ENCODE measurements around the gene ZDHHC1. TPM values are rescaled to one million over a fixed set of nuclear protein-coding genes. Genes with fewer than 3 reads are reported as not detected.
A peak's percentile ranks its signal among the peaks of the same experiment; 100 is the strongest.

ZDHHC1 gene
- total RNA-seq, 1 donor from 2014 or later = 18.9 TPM

DNA sequence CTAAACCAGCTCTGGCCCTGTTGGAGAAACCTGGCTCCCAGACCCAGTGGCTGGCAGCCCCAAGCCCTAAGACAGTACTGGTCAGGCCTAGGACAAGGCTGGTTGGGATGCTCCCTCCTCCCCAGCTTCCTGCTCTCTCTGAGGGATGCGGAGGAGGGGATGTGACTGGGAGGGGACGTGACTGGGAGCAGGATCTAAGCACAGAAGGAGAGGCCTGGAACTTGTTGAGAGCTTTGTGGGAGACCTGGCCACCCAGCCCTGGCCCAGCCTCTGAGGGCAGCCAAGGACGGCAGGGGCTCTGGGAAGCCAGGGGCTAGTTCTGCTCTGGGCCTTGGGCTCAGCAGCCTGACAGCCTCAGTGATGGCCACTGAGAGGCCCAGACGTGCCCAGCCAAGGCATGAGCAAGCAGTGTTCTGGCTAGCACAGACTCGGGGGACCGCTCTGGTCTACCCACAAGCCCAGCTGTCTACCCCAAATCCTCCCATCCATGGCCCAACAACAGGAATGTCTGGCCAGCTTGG lies 41.9 kb upstream of the ZDHHC1 start:
- H3K36me3 ChIP-seq = peaks cover 20% of the 10 kb centered on the region
- peaks cover 79% of the 10 kb centered on the region for H3K4me1 ChIP-seq

DNA sequence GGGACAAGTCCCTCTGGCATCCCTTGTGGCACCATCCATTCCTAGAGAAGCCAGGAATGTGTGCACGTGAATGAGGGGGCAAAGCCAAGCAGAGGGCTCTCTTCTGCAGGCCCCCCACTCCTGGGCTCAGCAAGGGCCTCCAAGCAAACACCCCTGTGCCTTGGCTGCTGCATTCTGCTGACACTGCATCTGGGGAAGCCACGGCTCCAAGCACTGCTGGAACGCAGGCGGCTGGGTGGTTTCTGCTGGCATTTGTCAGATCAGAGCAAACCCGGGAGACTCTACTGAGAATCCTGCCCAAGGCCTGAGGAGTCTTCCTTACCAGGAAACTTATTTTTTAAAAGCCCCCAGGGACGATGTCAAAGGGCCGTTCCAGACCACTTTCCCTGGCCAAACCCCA lies 41.3 kb upstream of the ZDHHC1 start:
- peaks cover 25% of the 10 kb centered on the region for H3K36me3 ChIP-seq
- H3K27ac ChIP-seq = peak overlapping the region; percentile 80
- no peaks in the 10 kb centered on the region for H3K9me3 ChIP-seq
- H3K4me3 ChIP-seq = no peak overlapping the region
- intact Hi-C loops (cut with DNase I) = no loop called here
- H3K4me1 ChIP-seq = peaks cover 76% of the 10 kb centered on the region
- ATAC-seq (no peak), DNase-seq (no peak)
- no peaks in the 10 kb centered on the region for H3K27me3 ChIP-seq (ENCODE audit: low read depth)
- TF ChIP-seq, protein P1, sequence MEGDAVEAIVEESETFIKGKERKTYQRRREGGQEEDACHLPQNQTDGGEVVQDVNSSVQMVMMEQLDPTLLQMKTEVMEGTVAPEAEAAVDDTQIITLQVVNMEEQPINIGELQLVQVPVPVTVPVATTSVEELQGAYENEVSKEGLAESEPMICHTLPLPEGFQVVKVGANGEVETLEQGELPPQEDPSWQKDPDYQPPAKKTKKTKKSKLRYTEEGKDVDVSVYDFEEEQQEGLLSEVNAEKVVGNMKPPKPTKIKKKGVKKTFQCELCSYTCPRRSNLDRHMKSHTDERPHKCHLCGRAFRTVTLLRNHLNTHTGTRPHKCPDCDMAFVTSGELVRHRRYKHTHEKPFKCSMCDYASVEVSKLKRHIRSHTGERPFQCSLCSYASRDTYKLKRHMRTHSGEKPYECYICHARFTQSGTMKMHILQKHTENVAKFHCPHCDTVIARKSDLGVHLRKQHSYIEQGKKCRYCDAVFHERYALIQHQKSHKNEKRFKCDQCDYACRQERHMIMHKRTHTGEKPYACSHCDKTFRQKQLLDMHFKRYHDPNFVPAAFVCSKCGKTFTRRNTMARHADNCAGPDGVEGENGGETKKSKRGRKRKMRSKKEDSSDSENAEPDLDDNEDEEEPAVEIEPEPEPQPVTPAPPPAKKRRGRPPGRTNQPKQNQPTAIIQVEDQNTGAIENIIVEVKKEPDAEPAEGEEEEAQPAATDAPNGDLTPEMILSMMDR (IDR thresholded peaks at IDR 0.05) = no peak

More for the DNA sequence above, 41.9 kb upstream of the ZDHHC1 start:
- Histone ChIP-seq H3K4me3 (no peak overlapping the region), H3K9me3 (no peaks in the 10 kb centered on the region), H3K27me3 (ENCODE audit: low read depth) (no peaks in the 10 kb centered on the region), H3K27ac (peak overlapping the region; percentile 80)
- TF ChIP-seq, protein P1 (IDR thresholded peaks at IDR 0.05) = no peak
- no peak for DNase-seq
- intact Hi-C loops (cut with DNase I) = no loop called here
- no peak for ATAC-seq

DNA sequence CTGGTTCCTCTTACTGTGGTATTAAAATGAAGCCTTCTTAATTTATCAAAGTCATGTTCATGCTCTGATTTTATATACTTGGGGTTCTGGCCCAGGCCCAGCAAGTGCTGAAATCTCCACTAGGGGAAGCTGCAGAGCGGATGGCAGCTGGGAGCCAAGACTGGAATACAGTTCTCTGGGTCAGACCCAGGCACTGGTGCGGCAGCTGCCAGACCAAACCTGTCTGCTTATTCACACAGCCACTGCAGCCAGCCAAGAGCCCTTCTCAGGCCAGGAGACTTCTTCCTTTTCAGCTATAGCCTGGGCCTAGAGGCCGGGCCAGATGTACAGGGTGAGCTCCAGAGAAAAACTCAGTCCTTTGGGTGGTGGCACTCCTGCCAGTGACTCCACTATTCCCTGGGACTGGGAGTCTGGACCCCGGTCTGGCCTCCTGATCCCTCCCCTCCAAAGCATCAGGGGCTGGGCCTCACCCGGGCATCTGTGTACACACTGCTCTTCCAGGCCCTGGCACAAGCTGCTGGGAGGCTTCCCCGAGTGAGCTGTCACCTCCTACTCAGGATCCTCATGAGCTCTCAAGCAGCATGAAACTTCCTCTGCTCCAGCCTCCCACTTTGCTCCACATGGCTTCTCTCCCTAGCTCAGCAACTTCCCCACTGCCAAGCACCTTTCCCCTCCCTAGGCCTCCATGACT lies 40.3 kb upstream of the ZDHHC1 start:
- H3K27me3 ChIP-seq (ENCODE audit: low read depth) = no peaks in the 10 kb centered on the region
- ATAC-seq = no peak
- H3K9me3 ChIP-seq = no peaks in the 10 kb centered on the region
- intact Hi-C loops (cut with DNase I) = no loop called here
- TF ChIP-seq, protein P1 (IDR thresholded peaks at IDR 0.05) = peak; percentile 49
- no peak overlapping the region for H3K4me3 ChIP-seq
- peaks cover 36% of the 10 kb centered on the region for H3K36me3 ChIP-seq
- H3K27ac ChIP-seq = peak overlapping the region; percentile 4
- DNase-seq = peak; percentile 53
- peaks cover 76% of the 10 kb centered on the region for H3K4me1 ChIP-seq

DNA sequence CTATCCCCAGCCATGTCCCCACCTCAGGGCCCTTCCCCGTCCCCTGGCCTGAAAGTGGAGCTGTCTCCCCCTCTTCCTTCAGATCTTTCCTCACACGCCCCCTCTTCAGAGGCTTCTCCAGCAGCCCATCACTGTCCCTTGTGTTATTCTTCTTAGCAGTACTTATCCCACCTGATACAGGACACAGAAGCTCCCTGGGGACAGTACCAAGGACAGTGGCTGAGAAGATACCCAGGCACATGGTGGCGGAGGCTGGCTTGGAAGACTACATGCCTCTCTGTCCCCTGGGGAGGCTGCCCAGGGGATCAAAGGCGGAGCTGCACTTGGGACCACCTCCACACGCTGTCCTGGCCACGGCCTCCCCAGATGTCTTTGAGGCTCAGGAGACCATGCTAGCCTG lies 38.6 kb upstream of the ZDHHC1 start:
- intact Hi-C loops (cut with DNase I) = no loop called here
- peaks cover 76% of the 10 kb centered on the region for H3K4me1 ChIP-seq
- H3K36me3 ChIP-seq = peaks cover 45% of the 10 kb centered on the region

DNA sequence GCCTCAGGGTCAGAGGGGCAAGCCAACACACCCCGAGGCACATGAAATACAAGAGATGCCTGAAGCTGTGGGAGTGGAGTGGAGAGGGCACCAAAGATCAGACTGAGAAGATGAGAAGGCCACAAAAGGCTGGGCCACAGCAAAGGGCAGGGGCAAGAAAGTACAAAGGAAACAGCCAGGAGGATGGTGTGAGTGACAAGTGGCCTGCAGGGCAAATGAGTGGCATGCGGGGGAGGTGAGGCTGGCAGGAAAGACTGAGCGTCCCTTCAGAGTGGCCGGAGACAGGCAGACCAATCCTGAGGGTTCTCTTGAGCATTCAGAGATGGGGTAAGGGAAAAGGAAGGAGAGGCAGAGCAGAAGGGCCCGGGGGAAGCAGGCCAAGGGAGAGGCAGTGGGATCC lies 37.8 kb upstream of the ZDHHC1 start:
- Histone ChIP-seq H3K27ac (no peak overlapping the region), H3K9me3 (no peaks in the 10 kb centered on the region), H3K4me3 (no peak overlapping the region), H3K4me1 (peaks cover 76% of the 10 kb centered on the region), H3K36me3 (peaks cover 53% of the 10 kb centered on the region), H3K27me3 (ENCODE audit: low read depth) (no peaks in the 10 kb centered on the region)
- intact Hi-C loops (cut with DNase I) = no loop called here
- TF ChIP-seq, protein P1 (IDR thresholded peaks at IDR 0.05) = no peak
- DNase-seq = no peak
- no peak for ATAC-seq

More for the DNA sequence above, 38.6 kb upstream of the ZDHHC1 start:
- ATAC-seq = no peak
- H3K27me3 ChIP-seq (ENCODE audit: low read depth) = no peaks in the 10 kb centered on the region
- H3K9me3 ChIP-seq = no peaks in the 10 kb centered on the region
- no peak for DNase-seq
- TF ChIP-seq, protein P1 (IDR thresholded peaks at IDR 0.05) = no peak
- no peak overlapping the region for H3K4me3 ChIP-seq
- H3K27ac ChIP-seq = no peak overlapping the region
